Tongue (tissue), 2 donors: Measurements from ENCODE around the gene ZSCAN20. TPM values are rescaled to one million over a fixed set of nuclear protein-coding genes. Genes with fewer than 3 reads are reported as not detected.

Experiments
- DNase-seq: peaks from one replicate; pipeline ENCODE4 v3.0.0-alpha.2; 2015
- total RNA-seq: library from RNA; depleted of rRNA; stranded (reverse); fragments of >200 nt; gene quantifications from one replicate; pipeline ENCODE4 v1.2.3, GENCODE V29; 2014

Gene ZSCAN20
- total RNA-seq, 1 donor from 2014 or later: 6.5 TPM

DNA sequence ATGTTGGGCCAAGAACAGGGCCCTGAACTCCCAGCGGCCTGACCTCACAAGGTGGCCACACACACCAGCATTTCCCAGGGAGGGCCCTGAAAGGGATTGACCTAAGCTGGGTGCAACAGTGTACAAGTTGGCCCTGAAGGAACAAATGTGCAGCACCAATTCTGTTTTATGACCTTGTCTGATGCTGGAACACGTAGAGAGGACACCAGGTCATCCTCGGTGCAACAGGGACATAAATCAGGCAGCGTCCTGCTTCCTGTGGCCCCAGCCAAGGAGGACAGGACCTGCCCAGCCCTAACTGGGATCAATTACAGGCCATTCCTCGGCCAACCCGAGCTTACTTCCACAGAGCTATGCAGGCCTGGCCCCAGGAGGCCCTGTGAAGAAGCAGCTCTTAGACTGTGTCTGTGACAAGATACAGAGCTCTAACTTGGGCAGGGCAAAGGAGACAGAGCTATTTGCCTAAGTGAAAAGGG, 28.7 kb upstream of the ZSCAN20 start:
- DNase-seq: peak; percentile 50

GRCh38 chr1:33445108-33445507, 27.3 kb upstream of the ZSCAN20 start:
- no peak for DNase-seq

DNA sequence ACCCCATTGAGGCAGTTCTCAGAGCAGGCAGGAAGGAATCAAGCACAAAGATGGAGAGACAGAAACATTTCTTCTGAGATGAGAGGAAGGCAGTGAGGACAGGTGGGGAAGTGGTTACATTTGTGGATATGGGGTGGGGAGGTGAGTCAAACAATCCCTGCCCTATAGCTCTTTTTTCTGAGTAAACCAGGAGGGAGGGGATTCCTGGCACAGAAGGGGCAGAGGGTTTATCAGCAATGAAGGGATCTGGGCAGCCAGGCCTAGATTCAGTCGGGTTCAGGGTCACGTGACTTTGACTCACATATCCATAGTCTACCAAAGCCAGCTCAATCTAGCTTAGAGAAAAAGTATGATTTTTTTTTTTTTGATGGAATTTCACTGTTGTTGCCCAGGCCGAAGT, 25.9 kb upstream of the ZSCAN20 start:
- DNase-seq: no peak

- no peak for DNase-seq
These were observed 17.7 kb upstream of the ZSCAN20 start for GRCh38 chr1:33454646-33455282.

DNA sequence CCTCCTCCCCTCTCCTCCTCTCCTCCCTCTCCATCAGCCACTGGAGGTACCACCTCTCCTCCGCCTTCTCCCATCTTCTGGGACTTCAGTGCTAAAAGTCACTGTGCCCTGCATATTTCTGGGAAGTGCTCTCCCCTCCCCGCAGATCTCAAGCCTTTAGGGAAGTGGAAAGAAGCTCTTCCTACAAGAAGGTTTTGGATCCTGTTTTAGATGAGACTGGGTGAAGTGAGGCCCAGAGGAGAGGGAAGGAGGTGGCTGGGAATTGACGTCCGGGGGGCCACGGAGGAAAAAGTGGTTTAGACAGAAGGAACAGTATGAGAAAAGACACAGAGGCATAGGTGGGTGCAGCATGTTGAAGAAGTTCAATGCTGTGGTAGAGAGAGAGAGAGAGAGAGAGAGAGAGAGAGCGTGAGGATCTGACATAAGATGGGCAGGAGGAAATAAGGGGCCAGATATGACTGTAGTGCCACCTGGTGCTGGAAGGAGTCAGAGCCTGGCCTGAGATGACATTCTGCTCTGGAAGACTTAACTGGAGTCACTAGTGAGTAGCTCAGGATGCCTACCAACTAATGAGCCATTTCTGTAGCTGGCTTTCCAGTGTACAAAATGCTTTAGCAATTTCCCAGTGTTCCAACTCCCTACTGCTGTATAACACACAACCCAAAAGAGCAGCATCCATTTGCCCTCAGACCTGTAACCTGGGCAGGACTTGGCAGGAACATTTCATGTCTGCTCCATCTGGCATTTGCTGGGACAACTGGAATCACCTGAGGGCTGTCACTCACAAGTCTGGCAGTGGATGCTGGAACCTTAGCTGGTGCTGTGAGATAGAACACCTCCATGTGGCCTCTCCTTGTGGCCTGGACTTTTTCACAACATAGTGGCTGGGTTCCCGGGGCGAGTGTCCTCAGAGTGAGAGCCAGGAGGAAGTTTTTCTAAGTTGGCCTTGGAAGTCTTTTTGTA, 16.6 kb upstream of the ZSCAN20 start:
- DNase-seq: peak; percentile 79

- no peak for DNase-seq
These were observed 16.0 kb upstream of the ZSCAN20 start for GRCh38 chr1:33456502-33456886.

DNA sequence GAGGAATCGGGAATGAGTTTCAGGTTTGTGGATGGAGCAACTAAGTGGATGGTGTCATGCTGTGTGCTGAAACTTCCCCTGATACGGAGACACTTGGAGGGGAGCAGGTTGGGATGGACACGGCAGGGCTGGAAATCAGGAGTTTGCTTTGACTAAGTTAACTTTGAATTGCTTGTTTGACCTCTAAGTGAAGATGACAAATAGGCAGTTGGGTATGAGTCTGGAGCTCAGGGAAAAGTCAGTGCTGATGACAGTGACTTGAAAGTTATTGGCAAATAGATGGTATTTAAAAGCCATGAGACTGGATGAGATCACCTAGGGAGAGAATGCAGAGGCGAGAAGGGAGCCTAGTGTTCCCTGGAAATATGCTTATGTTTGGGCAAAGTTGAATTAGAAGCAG, 12.8 kb upstream of the ZSCAN20 start:
- no peak for DNase-seq

GRCh38 chr1:33460144-33460543, 12.3 kb upstream of the ZSCAN20 start:
- DNase-seq: no peak

GRCh38 chr1:33460947-33461629, 11.4 kb upstream of the ZSCAN20 start:
- DNase-seq: peak; percentile 47

DNA sequence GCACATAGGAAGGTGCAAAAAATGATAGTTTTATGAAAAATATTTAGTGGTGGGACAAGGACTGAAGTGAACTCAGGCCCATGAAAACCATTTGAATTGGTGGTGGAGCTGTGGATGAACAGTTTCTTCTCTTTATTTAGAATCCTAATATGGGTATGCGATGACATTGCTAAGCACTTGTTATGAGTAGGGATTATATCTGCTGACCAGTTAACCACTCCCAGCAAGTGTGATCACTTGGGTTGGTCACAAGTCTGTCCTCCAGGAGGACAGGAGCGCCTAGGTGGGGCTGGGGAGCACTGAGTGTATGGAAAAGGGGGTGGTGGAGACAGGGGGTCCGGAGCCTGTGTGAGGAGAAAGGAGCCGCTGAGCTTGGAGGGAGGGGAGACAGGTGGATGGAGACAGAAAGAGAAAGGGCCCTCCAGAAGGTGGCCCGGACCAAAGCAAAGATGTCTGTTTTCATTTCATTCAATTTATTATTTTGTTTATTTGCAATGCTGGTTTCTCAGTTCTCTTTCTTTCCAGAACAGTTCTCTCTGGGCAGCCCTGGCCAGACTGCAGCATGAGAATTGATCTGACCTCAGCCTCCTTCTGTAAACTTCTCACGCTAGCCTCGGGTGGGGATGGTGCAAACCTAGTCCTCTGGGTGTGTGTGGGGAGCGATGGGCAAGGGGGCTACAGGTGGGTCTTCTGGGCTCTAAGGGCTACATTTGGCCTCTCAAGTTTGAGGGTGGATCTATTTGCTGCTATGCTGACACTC, 9.9 kb upstream of the ZSCAN20 start:
- no peak for DNase-seq

DNA sequence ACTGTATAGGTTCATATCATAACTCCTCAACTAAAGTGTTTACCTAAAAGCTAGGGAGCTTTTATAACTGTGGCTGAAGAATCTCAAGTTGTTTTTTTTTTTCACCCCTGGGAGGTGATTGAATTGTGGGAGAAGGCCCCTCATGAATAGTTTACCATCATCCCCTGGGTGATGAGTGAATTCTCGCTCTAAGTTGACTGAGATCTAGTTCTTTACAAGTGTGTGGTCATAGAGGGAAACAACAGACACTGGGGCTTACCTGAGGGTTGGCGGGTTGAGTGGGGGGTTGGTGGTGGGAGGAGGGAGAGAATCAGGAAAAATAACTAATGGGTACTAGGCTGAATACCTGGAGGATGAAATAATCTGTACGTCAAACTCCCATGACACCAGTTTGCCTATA, 7.9 kb upstream of the ZSCAN20 start:
- DNase-seq: no peak

DNA sequence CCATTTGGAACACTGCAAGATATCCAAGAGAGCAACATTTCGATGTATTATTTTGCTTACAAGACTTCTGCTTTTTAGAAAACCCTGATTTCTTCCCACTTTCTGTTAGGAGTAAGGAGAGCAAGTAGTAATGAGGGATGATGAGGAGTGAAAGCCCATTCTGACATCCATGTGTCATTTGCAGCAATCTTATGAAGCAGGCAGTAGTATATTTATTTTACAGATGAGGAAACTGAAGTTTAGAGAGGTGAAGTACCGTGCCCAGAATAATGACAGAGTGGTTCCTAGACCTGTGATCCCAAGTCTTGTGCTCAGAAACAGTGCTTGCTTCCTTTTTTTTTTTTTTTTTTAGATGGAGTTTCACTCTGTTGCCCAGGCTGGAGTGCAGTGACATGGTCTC, 7.1 kb upstream of the ZSCAN20 start:
- no peak for DNase-seq

DNA sequence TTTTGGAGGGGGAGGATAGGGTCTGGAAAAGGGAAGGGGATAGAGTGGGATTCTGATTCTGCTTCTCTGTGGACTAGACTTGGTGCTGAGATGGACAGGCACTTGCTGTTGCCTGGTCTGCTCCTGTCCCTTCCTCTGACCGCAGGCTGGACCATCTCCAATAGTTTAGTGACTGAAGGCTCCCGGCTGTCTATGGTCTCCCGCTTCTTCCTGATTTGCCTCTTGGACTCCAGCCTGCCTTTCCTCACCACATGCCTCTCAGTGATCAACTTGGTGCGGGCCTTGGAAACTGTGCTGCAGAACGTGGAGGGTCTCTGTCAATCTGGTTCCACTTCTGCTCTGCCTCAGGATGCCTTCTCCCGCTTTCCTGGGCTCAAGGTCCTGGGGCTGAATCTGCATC, 6.3 kb upstream of the ZSCAN20 start:
- peak; percentile 68 for DNase-seq

- no peak for DNase-seq
These were observed 4.4 kb upstream of the ZSCAN20 start for GRCh38 chr1:33468011-33468410.

DNA sequence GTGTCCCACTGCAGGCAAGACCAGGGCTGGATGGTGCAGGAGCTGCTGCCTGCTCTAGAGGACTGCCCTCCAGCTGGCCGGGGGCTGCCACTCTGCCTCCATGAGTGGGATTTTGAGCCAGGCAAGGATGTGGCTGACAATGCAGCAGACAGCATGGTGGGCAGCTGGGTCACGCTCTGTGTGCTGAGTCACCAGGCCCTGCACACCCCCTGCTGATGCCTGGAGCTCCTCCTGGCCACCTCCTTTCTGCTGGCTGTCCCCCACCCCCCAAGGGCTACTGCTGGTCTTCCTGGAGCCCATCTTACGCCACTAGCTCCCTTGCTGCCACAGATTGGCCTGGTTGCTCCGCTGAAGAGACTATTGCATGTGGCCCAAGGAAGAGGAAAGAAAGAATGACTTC, 3.9 kb upstream of the ZSCAN20 start:
- DNase-seq: no peak

- no peak for DNase-seq
These were observed 3.5 kb upstream of the ZSCAN20 start for GRCh38 chr1:33468967-33469366.

- no peak for DNase-seq
These were observed 2.8 kb upstream of the ZSCAN20 start for GRCh38 chr1:33469691-33470090.

DNA sequence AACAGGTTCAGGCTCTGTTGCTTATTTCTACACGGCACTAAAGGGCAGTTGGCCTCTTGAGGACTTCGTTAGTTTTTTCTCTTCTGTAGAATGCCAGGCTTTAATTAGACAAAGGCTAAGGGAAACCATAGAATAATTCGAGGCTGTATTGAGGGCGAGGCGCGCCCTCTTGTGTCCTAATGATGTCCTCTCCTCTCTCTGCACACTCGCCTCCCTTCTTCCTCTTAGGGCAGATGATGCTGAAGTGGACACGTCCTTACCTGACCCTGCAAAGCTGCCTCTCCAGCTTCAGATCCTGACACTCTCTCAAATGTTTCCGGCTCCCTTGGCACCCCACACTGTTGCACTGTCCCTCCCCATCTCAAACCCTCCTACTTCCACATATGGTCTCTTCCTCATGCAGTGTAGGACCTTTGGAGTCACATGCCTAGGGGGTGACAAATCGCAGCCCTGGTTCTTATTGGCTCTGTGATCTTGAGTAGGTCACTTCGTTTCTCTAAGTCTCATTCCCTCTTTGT, 1.9 kb upstream of the ZSCAN20 start:
- peak; percentile 93 for DNase-seq

GRCh38 chr1:33471416-33471815, 1.0 kb upstream of the ZSCAN20 start:
- no peak for DNase-seq

GRCh38 chr1:33473900-33474299, 1.5 kb downstream of the ZSCAN20 start:
- DNase-seq: no peak

GRCh38 chr1:33477451-33477850, 5.0 kb downstream of the ZSCAN20 start:
- DNase-seq: no peak

GRCh38 chr1:33482412-33482811, 10.0 kb downstream of the ZSCAN20 start:
- no peak for DNase-seq
